C1 segment of cervical spinal cord (tissue), 14 donors: ENCODE measurements around the gene TMEM183A.

Experiments
- DNase-seq, 14 donors: peaks; one replicate each; lab custom pipeline; 2025; lab: John Stamatoyannopoulos, UW

Gene TMEM183A

DNA sequence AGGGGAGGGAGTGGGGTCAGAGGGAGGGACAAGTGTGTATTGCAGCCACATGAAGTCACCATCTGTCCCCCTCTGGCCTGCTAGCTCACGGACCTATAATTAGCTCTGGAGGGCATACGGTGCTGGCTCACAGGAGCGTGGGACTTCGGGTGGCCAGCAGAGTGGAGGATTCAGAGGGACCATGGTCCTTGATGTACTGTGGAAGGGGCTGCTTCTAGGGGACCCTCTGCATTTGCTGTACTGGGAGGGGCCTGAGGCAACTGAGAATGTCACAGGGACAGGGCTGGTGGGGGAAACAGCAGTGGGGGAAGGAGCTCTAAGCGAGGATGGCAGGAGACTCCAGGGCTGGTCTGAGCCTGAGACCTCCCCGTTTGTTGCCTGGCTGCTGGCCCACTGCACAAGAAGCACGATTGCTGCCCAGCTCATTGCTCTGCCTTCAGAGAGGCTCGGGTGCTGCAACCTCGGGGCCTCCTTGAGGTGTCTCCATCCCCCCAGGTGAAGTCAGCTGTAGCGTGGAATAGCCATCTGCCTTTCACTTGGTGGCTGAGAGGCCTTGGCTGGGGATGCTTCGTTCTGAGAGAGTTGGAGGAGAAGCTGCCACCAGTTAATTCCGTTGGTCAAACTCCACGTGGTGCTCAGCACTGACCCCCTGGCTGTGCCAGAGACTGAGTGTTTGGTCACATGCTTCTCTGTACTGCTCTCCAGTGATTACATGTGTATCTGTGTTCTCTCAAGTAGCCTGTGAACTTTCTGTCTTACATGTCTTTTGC is 21.8 kb downstream of the TMEM183A start:
- DNase-seq = peak in 1 of 14 donors; percentile 90

DNA sequence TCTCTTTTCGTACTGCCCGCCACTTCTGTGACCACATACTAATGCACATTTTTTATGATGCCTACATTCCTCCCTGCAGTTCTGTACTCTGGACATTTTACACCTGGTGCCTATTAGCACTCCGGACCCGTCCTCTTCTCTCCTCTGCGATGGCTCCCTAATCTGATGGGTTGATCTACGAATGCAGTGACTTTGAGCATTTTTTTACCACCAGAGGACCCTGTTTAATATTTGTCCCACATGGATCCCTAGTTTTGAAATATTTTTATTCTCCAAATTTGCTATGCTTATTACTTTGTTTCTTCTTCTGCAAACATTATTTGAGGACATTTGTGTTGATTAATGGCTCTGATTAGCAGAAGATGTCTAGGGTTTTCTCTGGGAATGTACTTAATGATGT is 24.3 kb downstream of the TMEM183A start:
- DNase-seq = no peak

DNA sequence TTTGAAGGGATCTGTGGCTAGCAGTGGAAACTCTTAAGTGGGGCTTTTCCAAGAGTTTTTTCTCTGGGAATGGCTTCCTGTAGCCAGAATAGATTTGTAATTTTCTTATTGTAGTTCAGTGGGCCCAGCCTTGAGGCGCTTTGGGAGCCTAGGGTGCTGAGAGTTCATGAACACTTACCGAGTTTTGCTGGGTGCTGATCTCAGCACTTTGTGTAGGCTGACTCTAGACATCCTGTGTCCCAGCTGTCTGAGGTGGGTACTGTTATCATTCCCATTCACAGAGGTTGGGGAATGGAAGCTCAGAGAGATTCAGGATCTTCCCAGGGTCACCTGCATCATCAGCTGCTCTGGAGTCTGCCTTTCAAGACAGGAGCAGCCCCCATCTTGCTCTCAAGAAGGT is 26.1 kb downstream of the TMEM183A start:
- DNase-seq = no peak

- no peak for DNase-seq
Observed at GRCh38 chr1:203033917-203034316, 26.7 kb downstream of the TMEM183A start.

GRCh38 chr1:203034422-203035110 is 27.4 kb downstream of the TMEM183A start:
- DNase-seq = no peak

DNA sequence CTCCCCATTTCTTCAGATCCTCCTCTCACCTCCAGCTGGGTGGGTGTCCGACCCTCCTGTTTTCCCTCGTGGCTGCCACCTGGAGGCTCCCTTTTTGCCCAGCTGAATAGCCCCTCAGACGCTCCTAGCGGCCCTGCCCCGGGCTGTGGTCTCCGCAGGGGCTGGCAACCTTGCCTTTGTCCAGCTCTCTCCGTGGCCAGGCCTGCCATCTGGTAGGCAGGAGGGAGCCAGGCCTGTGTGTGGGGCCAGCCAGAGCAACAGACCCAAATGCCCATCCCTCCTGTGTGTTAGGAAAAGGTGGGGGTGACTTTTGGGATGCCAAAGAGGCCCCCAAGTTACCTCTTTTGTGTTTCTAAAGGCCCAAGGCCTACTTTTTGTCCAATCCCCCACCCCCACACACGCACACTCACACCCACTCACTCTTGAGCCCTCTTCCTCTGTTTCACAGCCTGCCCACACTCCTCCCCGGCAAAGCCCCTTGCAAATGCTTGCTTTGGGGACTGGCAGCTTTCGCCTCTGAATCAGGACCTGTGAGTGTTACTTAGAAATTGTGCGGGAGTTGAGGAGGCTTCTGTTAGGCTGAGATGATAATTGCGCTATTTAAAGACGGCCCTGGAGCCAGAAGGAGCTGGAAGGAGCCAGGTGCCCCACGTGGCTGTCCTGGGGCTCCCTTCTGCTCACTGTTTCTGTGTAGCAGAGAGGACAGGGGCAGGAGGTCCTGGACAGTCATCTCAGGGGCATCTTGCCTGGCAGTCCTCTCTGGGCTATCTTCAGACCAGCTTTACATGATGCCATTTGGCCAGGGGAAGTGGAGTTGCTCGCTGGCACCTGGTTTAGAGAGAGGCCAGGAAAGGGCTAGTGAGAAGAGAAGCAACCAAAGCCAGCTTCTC is 28.2 kb downstream of the TMEM183A start:
- DNase-seq = peak in 3 of 14 donors; percentile 29 to 99 (median 40)

DNA sequence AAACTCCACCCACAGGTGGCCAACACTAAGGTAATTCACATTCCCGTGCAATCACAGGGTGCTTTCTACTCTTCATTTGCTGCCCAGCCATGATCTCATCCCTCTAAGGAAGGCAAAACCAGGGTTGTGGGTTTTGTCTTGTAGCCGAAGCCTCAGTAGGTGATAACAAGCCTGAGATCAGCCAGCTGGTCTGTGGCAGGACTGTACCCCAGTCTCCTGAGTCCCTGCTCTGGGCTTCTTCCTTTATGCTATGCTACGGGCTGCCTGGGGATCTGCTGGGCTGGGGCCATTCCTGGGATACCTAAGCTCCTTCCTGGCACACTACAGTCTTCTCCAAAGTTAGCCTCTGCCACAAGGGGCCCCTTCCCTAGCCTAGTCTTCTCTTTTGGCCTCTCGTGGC is 29.0 kb downstream of the TMEM183A start:
- no peak for DNase-seq

- no peak for DNase-seq
Observed at GRCh38 chr1:203036537-203036936, 29.4 kb downstream of the TMEM183A start.

DNA sequence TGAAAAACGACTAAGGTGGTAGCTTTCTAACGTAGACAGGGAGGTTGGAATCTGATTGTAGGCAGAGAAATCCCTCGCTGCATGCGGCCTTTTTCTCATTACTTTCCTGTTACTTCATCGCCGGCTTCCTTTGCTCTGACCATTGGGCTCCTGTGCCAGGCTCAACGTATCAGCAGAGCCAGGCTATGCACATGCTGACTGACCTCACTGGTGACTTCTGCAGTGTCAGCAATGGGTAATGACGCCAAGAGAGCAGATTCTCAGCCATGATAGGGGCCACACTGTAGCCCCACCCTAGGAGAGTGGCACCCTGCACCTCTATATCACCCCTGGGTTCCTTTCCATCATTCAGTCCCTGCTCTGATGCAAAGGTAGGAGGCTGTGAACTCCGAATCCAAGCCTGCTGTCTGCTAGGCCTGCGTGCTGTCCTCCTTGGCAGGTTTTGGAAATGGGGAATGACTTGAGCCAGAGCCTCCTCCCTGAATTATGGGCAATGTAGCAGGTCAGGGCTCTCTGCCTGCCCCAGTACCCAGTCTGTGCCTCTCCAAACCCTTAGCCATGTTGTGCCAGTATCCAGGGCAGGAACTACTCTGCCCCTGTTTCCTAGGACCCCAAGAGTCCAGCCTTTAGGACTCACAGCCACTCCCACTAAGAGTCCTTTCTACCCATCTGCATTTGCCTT is 30.5 kb downstream of the TMEM183A start:
- DNase-seq = peak in 1 of 14 donors; percentile 39

DNA sequence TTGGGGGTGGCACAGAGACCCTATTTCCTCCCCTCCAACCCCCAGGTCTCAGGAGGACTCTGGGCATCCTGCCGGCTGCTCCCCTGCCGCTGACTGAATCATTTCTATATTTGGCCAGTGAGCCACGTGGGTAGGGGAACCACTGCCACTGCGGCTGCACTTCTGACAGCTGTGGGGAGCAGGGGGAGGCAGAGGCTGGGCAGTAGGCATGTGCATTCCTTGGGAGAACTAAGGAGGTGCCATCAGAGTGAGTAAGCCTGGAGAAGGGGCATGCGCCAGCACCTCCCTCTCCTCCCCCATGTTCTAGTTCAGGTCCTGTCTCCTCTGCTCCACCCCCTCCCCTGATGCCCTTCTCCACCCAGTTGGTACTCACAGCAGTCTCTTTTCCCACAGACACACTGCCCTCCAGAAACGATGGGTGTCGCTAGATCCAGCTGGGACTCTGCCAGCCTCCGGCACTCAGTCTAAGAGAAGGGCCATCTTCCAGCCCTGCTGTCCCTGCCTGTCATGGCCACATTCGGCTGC is 31.1 kb downstream of the TMEM183A start:
- DNase-seq = peak in 9 of 14 donors; percentile 41 to 75 (median 61)

DNA sequence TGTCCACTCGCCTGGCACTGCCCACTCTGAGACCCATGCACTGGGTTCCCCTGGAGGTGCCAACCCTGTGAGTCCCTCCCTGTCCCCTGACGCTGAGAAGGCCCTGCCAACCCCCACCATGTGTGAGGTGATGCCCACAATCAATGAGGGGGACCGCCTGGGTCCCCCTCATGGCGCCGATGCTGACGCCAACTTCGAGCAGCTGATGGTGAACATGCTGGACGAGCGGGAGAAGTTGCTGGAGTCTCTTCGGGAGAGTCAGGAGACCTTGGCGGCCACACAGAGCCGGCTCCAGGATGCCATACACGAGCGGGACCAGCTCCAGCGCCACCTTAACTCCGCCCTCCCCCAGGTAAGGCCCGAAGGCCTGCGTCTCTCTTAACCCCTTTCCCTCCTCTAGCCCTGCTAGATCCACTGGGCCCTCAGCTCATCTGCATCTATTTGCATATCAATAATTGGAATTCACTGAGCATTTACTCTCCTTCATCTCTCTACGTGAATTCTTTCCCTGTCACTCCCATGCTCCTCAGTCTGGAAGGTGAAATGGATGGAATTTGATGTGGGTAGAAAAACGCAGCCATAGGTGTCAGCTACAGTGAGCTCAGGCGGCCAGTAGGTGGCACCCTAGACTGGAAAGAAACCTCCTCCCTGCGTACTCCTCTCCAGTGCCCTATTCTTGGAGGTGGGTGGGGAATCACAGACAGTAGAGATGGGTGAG is 31.9 kb downstream of the TMEM183A start:
- DNase-seq = peak in 12 of 14 donors; percentile 19 to 76 (median 50)

- no peak for DNase-seq
Observed at GRCh38 chr1:203039609-203040512, 32.7 kb downstream of the TMEM183A start.

DNA sequence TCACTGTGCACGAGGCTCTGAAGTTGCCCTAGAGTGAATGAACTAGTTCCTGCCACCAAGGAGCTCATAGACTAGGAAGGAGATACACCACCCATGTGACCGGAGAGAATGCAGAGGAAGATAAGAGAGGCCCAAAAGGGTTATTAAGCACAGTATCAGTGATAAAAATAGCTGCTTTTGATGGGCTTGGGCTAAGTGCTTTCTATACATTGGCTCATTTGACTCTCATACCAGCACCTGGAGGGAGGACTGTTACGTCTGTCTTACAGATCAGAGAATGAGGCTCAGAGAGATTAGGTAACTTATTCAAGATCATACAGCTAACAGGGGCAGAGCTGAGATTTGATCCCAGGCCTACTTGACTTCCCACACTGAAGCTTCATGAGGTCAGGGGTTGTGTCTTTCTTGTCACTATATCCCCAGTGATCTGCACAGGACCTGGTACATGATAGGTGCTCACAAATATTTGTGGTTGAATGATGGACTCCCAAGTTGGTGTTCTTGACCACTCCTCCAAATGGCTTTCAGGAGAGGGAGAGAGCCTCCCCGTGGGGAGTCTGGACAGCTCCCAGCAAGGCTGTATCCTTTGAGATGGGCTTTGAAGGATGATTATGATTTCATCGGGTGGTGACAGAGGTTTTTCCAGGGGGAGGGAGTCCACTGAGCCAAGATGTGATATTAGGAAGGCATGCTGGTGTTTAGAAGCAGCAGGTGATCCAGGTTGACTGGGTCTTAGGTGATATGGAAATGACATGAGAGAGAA is 33.5 kb downstream of the TMEM183A start:
- DNase-seq = no peak

DNA sequence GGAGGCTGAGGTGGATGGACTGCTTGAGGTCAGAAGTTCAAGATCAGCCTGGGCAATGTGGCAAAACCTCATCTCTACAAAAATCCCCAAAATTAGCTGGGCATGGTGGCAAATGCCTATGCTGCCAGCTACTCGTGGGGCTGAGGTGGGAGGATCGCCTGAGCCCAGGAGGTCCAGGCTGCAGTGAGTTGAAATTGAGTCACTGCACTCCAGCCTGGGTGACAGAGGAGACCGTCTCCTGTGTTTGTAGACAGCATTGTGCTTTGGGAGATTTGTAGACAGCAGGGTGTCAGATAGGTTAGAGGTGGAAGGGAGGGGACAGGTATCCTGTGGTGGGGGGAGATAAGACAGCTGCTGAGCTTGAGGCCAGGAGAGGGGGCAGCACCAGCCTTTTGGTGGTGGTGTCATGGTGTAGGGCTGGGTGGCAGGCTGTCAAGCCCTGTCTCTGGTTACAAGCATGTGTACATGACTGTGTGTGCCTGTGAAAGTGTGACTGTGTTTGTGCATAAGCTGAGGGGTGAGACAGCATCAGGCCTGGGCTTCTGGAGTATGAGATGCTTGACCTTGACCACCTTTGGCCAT is 34.3 kb downstream of the TMEM183A start:
- no peak for DNase-seq

GRCh38 chr1:203043830-203044545 is 36.8 kb downstream of the TMEM183A start:
- no peak for DNase-seq

GRCh38 chr1:203044546-203045250 is 37.5 kb downstream of the TMEM183A start:
- DNase-seq = no peak

GRCh38 chr1:203045336-203045735 is 38.2 kb downstream of the TMEM183A start:
- DNase-seq = peak in 1 of 14 donors; percentile 27
